GM18909 (cell line): ENCODE results near the gene PAGR1.
"Not testable (repeated sequence)": the region's sequence is repeated elsewhere in the genome, so short reads cannot be mapped to it uniquely, and the experiment has no call there.

ENCODE experiments used
- ATAC-seq: cut with Tn5 transposase; IDR thresholded peaks from one replicate; pipeline ENCODE4 v1.9.1; 2021; ENCODE audit warnings: mild to moderate bottlenecking; ENCODE audit not compliant: unreplicated experiment, poor library complexity

The PAGR1 gene

GRCh38 chr16:29791845-29792807 is 23.8 kb upstream of the PAGR1 start:
- ATAC-seq = no peak

GRCh38 chr16:29793153-29793552 is 22.8 kb upstream of the PAGR1 start:
- not testable (repeated sequence) for ATAC-seq

GRCh38 chr16:29794231-29794710 is 21.7 kb upstream of the PAGR1 start:
- ATAC-seq = no peak

GRCh38 chr16:29802416-29802935 is 13.5 kb upstream of the PAGR1 start:
- ATAC-seq = no peak

GRCh38 chr16:29804020-29804419 is 11.9 kb upstream of the PAGR1 start:
- no peak for ATAC-seq

- peak; percentile 0 for ATAC-seq
These were observed 11.3 kb upstream of the PAGR1 start for GRCh38 chr16:29804455-29805231.

- ATAC-seq = peak; percentile 52
These were observed 10.5 kb upstream of the PAGR1 start for GRCh38 chr16:29805232-29806098.

- no peak for ATAC-seq
These were observed 9.8 kb upstream of the PAGR1 start, which contains the start of gene MAZ for GRCh38 chr16:29806099-29806579. TSS of gene MAZ (plus strand) at chr16:29806529. CDS start at chr16:29806702, 173 bp downstream.

GRCh38 chr16:29806641-29807425 is 9.1 kb upstream of the PAGR1 start:
- ATAC-seq = no peak

- ATAC-seq = peak; percentile 27
These were observed 8.3 kb upstream of the PAGR1 start for GRCh38 chr16:29807426-29808218.

- no peak for ATAC-seq
These were observed 7.6 kb upstream of the PAGR1 start for GRCh38 chr16:29808219-29808900.

GRCh38 chr16:29809031-29809747 is 6.8 kb upstream of the PAGR1 start:
- no peak for ATAC-seq

GRCh38 chr16:29809850-29810698 is 5.9 kb upstream of the PAGR1 start:
- ATAC-seq = no peak

- no peak for ATAC-seq
These were observed 5.2 kb upstream of the PAGR1 start for GRCh38 chr16:29810699-29811169.

- ATAC-seq = no peak
These were observed 4.6 kb upstream of the PAGR1 start for GRCh38 chr16:29811170-29811895.
